NCI-H526 treated with DMSO at 0.1 percent for 48 hours (cell line): Measurements from ENCODE around the gene GPER1.
"Not testable (repeated sequence)": the region's sequence is repeated elsewhere in the genome, so short reads cannot be mapped to it uniquely, and the experiment has no call there.

Experiments used
- DNase-seq: peaks from one replicate; lab custom pipeline; 2025; lab: John Stamatoyannopoulos, UW

GPER1 gene

DNA sequence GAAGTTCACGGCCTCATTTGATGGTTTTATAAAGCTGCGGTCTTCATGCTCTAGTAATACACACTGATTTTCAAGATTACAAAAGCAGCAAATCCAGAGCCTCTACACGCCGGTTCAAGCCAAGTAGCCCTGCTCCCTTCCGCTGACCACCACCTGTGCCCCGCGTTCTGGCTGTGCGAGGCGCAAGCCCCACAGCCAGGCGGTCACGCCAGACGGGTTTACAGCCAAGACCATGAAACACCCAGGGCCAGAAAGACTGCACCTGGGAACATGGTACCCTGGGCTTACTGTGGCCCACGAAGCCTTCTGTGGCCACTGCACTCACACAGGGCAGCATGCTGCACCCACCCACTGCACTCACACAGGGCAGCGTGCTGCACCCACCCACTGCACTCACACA lies 33.6 kb downstream of the GPER1 start:
- no peak for DNase-seq

DNA sequence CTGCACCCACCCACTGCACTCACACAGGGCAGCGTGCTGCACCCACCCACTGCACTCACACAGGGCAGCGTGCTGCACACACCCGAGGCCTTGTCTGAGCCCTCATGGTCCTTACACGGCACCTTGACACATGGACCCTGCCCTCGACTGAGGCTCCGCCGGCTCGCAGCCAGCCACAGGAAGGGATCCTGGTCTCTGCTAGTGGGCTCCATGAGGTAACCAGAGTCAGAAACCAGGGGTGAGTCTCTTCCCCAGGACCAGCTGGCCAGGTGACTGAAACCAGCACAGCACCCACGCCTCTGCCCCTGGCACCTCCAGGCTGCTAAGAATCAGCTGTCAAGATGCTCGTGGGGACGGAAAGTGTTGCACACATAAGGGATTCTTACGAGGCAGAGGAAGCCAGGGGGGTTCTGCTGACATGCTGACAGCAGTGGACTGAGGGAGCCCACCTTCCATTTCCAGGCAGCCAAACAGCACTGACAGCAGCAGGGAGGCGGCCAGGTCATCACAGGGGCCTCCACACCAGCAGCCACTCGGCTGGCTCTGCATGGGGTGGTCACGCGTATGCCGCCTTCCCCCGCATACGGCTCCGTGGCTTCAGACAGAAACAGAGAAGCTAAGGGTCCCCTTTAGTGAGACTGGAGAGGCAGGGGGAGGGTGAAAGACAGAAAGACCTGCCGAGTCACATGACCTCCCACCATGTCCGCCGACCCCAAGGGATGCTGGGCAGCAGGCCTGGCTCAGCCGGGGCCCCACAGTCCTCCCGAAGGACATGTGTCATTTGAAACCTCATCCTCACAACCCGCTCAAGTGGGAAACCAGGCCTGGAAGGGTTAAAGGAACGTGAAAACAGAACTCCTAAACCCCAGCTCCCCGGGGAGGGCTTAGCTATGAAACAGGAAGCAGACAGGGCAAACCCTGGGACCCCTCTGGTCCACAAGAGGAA lies 34.2 kb downstream of the GPER1 start:
- no peak for DNase-seq

DNA sequence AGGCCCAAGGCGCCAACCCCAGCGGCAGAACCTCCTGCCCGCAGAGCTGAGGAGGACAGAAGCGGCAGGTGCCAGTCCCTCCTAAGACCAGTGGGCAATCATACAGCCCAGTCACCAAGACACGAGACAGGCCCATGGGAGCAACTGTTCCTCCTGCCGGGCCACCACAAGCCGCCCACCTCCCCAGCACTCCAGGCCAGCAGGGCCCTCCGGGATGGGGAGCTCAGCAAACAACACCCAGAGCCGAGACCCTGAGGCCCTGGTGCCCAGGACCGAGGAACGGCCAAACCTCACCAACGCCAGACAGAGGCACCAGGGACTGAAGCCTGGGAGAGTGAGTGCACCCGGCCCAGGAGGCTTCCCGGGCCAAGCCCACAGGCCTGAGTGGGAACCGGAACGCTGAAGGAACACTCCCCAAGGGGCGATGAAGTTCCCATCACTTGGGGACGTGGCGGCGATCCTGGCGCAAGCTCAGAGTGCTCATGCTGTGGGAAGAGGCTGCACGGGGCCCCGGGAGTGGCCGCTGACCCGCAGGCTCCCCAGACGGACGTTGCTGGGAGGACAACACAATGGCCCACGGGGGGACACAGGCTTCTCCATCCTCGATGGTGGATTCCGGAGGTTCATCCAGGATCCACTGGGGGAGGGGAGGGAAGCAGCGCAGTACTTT lies 35.1 kb downstream of the GPER1 start:
- DNase-seq = no peak

DNA sequence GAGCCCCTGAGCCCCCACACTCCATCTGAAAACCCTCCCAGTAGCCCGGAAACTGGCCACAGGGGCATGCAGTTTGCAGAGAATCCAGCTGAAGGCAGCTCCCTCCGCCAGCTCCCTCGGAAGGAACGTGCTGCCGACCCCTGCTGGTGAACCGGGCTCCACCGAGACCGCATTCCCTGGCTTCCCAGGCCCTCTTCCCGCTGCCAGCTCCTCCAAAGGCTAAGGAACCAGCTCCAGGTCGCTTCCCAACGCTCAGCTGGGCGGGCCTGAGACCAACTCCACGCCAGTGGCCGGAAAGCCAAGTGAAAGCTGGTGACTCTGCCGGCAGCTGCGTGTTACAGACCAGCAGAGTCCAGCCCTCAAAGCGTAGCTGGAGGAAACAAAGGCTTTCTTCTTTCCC lies 35.8 kb downstream of the GPER1 start:
- DNase-seq = no peak

DNA sequence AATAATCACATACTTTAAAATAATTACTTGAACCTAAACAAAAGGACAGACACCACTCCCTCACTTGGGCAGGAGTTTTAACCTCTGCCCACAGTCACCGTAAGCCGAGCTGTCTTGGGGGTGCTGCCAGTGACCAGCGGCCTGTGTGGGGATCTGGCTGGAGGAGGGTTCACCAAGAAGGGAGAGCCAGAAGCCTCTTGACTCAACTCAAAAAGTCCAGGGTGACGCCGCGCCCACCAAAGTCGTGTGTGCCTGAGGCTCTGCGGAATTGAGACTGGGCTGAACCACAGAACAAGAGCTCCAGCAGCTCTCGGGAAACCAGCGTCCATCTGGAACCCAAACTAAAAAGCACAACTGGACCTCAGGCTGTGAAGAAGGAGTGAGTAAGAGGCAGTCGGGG lies 36.3 kb downstream of the GPER1 start:
- no peak for DNase-seq

DNA sequence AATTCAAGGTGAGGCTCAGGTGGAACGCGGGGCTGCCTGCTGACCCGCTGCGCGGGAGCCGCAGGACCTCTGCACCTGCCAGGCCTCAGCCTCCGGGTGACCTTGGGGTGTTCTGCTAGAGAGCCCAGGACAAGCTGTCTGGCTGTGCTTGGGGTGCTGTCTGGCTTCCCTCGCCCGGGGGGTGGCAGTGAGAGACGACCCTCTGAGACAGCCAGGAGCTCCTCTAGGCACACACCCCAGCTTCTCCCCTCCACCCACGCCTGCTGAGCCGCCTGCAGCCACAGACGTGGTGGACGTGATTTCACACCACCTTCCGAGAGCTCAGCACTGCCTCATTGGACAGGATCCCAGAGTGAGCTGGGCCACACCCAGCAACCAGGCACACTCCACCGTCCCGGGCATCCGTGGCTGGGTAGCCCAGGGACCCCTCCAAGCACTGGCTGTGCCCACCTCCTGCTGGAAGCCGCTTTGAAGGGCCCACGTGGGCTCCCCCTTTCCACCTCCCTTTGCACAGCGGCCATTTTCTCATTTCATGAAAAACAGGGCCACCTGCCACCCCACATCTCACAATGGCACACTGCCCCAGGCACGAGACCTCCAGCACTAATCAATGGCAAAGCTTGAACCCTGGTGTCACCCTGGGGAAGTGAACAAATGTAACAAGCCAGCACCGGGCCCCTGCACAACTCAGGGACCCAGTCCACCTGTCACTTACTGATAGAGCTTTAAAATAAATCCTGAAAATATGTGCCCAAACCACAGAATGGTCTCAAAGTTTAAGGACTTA lies 37.1 kb downstream of the GPER1 start:
- no peak for DNase-seq

DNA sequence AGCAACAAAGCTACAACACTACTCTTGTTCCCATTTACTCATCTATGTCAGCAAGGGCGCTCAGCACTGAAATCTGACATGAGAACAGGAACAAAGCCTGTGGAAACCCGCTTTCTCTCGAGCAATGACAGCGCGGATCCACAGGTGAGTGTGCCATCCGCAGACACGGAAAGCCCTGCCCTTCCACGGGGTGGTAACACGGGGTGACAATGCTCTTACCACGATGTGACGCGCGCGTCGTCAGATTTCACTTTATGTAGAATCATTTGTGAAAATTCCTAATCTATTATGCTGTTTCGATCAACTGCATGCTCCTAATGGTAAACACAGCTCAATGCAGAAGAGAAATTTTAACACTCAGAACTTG lies 37.7 kb downstream of the GPER1 start:
- DNase-seq = no peak

DNA sequence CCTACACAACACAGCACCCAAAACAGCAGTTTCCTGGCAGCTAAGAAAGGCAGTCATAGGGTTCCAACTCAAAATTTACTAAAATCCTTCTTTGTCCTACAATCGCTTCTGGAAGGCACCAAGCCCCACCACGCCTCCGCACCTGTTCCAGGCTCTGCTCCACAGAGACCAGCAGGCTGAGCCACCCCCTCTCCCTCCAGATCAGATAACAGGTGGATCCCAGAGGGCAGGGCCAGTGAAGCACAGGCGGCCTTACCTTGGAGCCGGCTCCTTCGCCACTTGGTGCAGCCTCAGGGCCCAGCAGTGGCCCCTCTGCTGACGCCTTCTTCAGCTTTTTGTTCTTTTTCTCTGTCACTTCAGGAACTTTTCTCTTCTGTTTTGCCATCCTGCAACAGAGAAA lies 39.1 kb downstream of the GPER1 start:
- no peak for DNase-seq

DNA sequence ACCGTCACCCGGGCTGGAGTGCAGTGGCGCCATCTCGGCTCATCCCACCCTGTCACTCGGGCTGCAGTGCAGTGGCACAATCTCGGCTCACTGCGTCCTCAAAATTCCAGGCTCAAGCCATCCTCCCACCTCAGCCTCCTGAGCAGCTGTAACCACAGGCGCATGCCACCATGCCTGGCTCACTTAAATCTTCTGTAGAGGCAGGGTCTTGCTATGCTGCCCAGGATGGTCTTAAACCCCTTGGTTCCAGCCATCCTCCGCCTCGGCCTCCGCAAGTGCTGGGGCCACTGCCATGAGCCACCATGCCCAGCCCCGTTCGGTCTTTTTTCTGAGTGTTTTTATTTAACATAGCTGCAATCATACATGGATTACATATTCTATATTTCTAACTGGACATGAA lies 41.5 kb downstream of the GPER1 start:
- DNase-seq = no peak

DNA sequence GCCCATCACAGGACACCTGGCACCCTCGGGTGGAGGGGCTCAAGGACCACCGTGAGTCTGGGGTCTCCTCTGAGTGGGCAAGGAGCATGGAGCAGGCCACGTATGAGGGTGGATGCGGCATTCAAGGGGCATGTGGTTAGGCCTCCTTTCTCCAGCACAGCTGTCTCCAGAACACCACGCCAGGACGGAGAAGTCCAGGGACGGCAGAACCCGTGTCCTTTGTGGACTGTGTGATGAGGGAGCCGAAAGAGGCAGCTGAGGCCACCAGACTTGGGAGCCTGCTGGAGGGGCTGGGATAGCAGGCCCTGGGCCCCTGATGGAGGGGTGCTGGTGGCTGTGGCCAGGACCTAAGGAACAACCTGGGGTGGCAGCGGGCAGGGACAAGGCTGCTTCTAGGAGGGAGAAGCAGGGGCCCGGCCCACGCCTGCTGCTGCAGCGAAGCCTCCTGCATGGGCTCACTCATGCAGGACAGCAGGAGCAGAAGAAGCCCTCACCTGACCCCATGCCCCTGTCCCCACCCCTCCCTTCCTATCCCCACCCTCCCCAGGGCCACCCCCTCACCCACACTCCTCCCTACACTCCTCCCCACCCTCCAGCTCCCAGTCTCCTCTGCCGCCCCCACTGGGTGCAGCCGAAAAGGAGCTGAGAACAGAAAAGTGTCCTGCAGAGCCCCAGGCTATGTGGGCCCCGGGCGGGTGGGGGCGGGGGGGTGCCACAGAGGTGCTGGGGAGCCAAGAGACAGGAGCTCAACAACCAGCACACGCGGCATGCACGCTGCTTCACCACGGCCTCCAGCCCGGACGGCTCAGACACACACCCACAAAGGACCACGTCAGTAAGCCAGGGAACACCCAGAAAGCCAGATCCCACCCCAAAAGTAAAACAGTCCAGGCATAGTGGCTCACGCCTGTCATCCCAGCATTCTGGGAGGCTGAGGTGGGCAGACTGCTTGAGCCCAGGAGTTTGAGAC lies 42.4 kb downstream of the GPER1 start:
- no peak for DNase-seq

DNA sequence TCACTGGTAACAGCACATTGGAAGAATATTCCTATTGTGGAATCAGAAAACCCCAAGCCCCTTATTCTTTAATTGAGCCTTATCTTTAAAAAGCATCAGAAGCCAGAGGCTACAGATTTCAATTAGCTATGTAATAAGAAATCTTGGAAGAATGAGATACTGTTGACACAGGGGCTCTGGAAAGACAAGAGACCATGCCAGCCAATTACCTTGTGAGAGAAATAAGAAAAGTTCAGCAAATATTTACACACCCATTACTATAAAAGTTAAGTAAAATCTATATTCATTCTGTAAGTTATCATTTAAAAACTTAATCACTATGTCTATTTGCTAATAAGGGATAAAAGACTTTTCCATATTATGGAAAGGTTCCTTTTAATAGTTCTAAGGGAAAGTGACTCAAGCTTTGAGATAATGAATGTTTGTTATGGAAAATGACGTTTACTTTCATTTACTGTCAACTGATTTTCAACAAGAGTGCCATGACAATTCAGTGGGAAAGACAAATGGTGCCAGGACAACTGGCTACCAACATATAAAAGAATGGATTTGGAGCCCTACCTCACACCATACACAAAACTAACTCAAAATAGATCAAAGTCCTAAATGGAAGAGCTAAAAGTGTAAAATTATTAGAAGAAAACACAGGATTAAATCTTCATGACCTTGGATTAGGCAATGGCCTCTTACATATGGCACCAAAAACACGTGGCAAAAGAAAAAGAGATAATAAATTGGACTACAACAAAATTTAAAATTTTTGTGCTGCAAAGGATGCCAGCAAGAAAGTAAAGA lies 43.8 kb downstream of the GPER1 start:
- DNase-seq = no peak

DNA sequence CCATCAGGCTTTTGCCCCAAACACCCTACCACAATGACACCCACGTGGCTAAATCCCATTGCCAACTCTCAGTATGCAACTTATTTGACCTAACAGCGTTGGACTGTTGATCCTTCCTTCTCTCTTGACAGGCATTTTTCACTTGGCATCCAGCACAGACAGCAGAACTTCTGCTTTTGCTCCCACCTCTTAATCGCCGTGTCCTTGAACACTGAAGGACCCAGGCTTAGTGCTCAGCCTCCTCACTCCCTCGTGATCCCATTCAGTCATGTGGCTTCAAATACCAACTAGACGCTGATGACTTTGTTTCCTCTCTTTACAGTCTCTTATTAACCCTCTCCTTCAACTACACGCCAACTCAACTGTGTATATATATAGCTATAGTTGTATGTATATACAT lies 47.0 kb downstream of the GPER1 start:
- DNase-seq = no peak

DNA sequence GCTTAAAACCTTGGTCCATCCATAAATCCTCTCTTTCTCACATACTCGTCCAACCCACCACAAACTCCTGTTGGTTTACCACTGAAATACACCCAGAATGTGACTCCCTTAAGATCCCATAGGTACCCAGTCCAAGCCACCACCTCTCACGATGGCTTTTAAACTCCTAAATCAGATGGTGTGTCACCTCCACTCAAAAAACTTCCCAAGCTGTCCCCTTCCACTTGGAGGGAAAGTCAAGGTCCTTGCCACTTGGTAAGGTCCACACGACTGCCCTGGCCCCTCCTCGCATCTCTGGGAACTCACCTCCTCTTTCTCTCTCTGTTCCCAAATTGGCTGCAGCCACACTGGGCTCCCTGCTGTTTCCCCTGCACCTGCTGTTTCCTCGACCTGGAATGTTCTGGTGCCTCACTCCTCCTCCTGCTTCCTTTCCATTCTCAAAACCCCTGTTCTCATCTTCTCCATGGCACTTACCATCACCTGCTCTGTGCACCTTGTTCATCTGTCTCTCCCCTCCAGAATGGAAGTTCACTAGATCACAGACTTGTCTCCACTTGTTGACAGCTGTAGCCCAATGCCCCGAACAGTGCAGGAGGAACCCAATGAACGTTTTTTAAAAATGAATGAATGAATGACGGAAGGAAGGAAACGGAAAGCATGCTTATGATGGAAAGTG lies 49.1 kb downstream of the GPER1 start:
- DNase-seq = no peak

DNA sequence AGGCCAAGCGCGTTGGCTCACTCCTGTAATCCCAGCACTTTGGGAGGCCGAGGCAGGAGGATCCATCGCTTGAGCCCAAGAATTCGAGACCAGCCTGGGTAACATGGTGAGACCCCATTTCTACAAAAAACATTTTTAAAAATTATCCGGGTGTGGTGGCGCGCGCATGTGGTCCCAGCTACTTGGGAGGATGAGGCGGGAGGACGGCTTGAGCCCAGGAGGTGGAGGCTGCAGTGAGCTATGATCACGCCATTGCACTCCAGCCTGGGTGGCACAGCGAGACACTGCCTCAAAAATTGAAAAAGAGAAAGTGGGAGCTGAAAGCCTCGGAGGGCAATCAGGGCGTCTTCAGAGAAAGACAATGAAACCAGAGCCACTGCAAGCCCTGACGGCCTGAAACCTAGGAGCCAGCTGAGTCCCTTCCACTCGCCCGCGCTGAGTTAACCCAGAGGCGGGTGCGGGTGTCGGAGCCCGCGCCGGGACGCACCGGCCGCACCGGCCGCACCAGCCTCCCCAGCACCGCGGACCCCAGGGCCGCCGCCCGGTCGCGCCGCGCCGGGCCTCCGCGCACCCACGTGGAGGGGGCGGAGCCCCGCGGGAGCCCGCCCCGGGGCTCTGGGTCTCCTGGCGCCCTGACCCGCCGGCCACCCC lies 49.7 kb downstream of the GPER1 start:
- DNase-seq = no peak

DNA sequence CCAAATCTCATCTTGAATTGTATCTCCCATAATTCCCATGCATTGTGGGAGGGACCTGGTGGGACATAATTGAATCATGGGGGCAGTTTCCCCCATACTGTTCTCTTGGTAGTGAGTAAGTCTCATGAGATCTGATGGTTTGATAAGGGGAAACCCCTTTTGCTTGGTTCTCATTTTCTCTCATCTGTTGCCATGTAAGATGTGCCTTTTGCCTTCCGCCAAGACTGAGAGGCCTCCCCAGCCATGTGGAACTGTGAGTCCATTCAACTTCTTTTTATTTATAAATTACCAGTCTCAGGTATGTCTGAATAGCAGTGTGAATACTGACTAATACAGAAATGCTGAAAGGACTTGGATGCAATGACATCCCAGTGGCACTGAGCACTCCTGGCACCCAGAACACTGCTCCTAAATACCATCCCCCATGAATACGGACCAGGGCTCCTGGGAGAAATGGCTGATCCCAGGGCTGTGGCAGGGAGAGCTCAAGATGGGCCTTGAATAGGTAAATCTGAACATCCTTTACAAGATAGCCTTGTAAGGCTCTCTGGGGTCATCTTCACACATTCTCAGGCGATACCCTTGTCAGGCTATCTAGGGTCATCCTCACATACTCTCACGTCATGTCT lies 52.7 kb downstream of the GPER1 start:
- DNase-seq = no peak

DNA sequence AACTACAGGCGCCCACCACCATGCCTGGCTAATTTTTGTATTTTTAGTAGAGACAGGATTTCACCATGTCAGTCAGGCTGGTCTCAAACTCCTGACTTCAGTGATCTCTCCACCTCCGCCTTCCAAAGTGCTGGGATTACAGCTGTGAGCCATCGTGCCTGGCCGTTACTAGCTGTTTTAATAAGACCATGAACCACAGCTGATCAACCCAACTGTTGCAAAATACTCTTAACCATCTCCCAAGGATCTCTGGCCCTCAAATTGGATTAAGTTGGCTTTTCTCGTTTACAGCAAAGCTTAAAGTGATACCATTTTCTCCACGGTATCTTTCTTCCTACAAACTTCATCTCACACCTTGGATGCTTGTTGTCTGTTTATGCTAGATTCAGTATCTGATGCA lies 53.7 kb downstream of the GPER1 start:
- DNase-seq = no peak

DNA sequence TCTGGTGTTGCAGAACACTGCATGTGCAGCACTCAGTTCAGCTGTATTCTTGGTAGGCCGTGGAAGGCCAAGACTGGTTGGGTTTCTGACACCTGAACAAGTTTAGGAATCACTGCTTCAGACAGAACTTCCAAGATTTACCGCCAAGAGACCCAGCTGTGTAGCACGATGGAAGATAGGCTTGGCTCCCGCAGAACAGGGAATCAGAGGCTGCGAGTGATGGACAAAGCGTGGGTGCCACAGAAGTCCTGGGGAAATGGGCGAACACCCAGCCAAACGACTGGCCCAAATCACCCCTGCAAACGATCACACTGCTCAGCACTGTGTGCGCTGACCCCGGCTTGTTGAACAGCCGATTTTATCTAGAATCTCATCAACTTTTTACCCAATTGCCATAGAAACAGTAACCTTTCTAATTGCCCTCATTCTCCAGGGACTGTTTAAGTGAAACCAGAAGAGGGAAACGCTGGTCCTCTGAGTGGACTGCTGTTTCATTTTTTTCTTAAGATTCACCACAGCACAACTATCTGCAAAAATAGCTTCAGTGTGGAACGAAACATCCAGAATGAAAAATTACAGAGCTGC lies 54.2 kb downstream of the GPER1 start:
- no peak for DNase-seq

DNA sequence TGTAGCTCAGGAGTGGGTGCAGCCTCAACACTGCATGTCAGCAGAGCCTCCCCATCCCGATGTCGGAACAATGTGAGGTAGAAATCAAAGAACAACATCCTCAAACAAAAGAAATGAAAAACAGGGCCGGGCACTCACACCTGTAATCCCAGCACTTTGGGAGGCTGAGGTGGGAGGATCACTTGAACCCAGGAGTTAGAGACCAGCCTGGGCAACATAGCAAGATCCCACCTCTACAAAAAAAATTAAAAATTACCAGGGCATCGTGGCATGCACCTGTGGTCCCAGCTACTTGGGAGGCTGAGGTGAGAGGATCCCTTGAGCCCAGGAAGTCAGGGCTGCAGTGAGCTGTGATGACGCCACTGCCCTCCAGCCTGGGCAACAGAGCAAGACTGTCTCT lies 55.1 kb downstream of the GPER1 start:
- DNase-seq = not testable (repeated sequence)
